ENCODE data around the gene ALDH3A1. TPM values are rescaled to one million over a fixed set of nuclear protein-coding genes. Genes with fewer than 3 reads are reported as not detected.

The ALDH3A1 gene
- total RNA-seq, 2 experiments from 2014 or later: not detected

- H3K27me3 Mint-ChIP-seq: peaks cover 3% of the 10 kb centered on the region
- H3K4me3 Mint-ChIP-seq: no peak overlapping the region
- POLR2A ChIA-PET: no interaction called here
- H3K4me1 Mint-ChIP-seq: no peaks in the 10 kb centered on the region
- H3K27ac Mint-ChIP-seq: no peak overlapping the region
- CTCF ChIA-PET: no interaction called here
- H3K36me3 Mint-ChIP-seq (ENCODE audit: low read depth): no peaks in the 10 kb centered on the region
- DNase-seq: no peak
- H3K9me3 Mint-ChIP-seq: no peaks in the 10 kb centered on the region
Measured at GRCh38 chr17:19718041-19718612, 30.0 kb downstream of the ALDH3A1 start.

GRCh38 chr17:19717411-19717908, 30.6 kb downstream of the ALDH3A1 start:
- Mint-ChIP-seq H3K27me3 (peaks cover 3% of the 10 kb centered on the region), H3K4me1 (no peaks in the 10 kb centered on the region), H3K4me3 (no peak overlapping the region), H3K36me3 (ENCODE audit: low read depth) (no peaks in the 10 kb centered on the region), H3K27ac (no peak overlapping the region), H3K9me3 (no peaks in the 10 kb centered on the region)
- ChIA-PET POLR2A (no interaction called here), CTCF (no interaction called here)
- DNase-seq: no peak

GRCh38 chr17:19717031-19717360, 31.1 kb downstream of the ALDH3A1 start:
- ChIA-PET POLR2A (no interaction called here), CTCF (no interaction called here)
- no peak for DNase-seq
- Mint-ChIP-seq H3K4me3 (no peak overlapping the region), H3K4me1 (no peaks in the 10 kb centered on the region), H3K27ac (no peak overlapping the region), H3K27me3 (no peaks in the 10 kb centered on the region), H3K9me3 (no peaks in the 10 kb centered on the region), H3K36me3 (ENCODE audit: low read depth) (no peaks in the 10 kb centered on the region)

DNA sequence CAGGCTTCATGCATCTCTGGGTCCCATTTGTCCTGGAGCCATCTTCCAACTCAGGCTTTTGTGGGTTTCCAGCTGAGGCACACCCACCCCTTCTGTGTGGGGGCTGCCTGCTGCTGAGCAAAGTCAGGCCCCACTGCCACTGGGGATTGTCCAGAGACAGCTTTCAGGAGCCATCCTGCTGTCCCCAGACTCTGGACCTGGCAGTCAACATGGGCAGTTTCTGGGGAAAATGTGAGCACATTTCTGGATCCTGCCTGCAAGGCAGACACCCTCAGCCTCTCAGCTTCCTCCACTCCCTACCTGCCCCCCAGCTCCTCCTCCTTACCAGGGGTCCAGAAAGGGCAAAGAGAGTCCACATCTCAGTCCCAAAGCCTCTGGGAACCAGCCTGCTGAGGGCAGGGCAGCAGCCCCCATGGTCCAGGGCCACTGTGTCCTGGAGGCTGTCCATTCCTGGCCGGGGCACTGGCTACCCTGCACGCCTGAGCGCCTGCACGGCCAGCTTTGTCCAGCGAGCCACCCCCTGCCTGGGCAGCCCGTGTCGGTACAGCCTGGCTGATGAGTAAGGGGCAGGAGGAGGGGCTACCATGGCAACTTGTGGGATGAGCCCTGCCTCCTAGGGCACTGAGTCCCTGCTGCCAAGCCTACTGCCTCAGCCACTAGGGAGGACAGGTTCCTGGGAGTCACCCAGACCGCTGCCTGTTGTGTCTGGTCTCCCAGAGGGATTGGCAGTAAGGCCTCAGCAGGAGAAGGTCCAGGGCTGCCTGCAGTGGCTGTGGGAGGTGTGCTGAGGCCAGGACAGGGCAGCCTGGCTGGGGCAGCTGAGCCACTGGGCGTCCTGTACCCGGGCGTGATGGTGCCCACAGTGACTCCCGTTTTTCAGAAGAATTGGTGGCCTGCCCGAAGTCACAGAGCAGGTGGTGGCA, 31.7 kb downstream of the ALDH3A1 start, which contains the start of gene SLC47A2:
TSS of gene SLC47A2 (minus strand) at position 477 of the 923 bp plus-strand sequence. CDS start at position 448, 29 bp downstream.
- Mint-ChIP-seq H3K4me3 (no peak within 1 kb of the TSS), H3K27ac (no peak within 1 kb of the TSS), H3K27me3 (no peaks in the 10 kb centered on the region), H3K4me1 (no peaks in the 10 kb centered on the region), H3K9me3 (no peaks in the 10 kb centered on the region), H3K36me3 (ENCODE audit: low read depth) (no peaks in the 10 kb centered on the region)
- CTCF ChIA-PET: no interaction called here
- DNase-seq: no peak
- POLR2A ChIA-PET: no interaction called here

DNA sequence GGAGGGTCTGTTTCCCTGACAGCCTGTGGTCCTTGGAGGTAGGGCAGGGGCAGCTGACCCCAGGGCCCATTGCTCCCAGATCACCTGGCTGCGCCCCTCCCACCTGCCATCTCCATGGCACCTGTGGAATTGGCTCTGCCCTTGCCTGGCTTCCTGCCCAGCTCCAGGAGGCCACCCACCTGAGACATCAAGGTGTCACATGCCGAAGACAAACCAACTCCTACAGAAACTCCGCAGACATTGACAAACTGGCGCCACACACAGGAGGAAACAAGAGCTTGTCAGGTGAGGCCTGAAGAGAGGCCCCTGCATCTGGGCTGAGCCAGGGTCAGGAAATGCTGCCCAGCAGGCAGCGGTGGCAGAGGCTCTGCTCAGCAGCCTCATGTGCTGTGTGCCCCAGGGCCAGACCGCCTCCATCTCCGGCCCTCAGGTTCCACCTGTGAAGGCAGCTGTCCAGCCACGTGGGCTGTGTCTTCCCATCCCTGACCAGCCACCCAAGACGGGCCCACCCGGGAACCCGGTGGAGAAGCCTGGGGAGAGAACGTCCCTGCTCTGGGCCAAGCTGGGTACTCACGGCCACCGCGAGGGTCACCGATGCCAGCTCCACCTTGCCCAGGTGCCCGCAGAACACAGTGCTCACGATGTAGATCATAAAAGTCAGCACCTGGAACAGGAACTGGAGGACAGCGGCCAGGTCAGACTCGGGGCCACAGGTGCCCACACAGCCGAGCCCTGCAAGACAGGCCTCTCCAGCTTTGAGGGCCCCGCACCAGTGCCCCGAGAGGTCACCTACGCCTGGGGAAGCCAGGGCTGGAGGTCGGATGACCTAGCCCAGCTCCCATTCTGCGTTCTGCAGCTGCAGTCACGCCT, 33.3 kb downstream of the ALDH3A1 start:
- H3K27me3 Mint-ChIP-seq: no peaks in the 10 kb centered on the region
- ChIA-PET POLR2A (no interaction called here), CTCF (no interaction called here)
- H3K9me3 Mint-ChIP-seq: no peaks in the 10 kb centered on the region
- H3K27ac Mint-ChIP-seq: no peak overlapping the region
- no peak for DNase-seq
- H3K4me1 Mint-ChIP-seq: no peaks in the 10 kb centered on the region
- H3K36me3 Mint-ChIP-seq (ENCODE audit: low read depth): no peaks in the 10 kb centered on the region
- H3K4me3 Mint-ChIP-seq: no peak overlapping the region

GRCh38 chr17:19713901-19714361, 34.2 kb downstream of the ALDH3A1 start:
- Mint-ChIP-seq H3K27ac (no peak overlapping the region), H3K4me3 (no peak overlapping the region), H3K36me3 (ENCODE audit: low read depth) (no peaks in the 10 kb centered on the region), H3K9me3 (no peaks in the 10 kb centered on the region), H3K27me3 (no peaks in the 10 kb centered on the region), H3K4me1 (no peaks in the 10 kb centered on the region)
- CTCF ChIA-PET: no interaction called here
- no peak for DNase-seq
- POLR2A ChIA-PET: no interaction called here

DNA sequence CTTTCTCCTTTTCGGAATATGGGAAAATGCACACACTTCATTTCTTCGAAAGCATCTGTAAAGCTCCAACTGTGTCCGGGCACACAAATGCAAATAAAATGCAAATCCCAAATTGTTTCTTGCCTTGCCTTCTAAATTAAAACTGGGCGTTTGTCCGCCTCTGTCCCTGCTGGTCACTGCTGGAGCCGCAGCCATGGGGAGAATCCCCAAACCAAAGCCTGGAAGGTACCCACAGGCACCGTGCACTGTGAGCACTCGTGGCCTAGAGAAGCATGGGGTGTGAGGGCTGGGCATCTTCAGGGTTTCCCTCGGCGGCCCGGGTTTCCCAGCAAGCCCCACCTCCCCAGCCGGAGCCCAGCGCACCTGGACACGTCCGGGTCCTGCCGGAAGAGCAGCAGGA, 34.6 kb downstream of the ALDH3A1 start:
- CTCF ChIA-PET: no interaction called here
- no peak for DNase-seq
- H3K9me3 Mint-ChIP-seq: no peaks in the 10 kb centered on the region
- no peaks in the 10 kb centered on the region for H3K36me3 Mint-ChIP-seq (ENCODE audit: low read depth)
- no peak overlapping the region for H3K27ac Mint-ChIP-seq
- POLR2A ChIA-PET: no interaction called here
- H3K4me1 Mint-ChIP-seq: no peaks in the 10 kb centered on the region
- no peak overlapping the region for H3K4me3 Mint-ChIP-seq
- H3K27me3 Mint-ChIP-seq: no peaks in the 10 kb centered on the region

GRCh38 chr17:19712436-19713004, 35.6 kb downstream of the ALDH3A1 start:
- POLR2A ChIA-PET: no interaction called here
- H3K27ac Mint-ChIP-seq: no peak overlapping the region
- no peaks in the 10 kb centered on the region for H3K36me3 Mint-ChIP-seq (ENCODE audit: low read depth)
- no peaks in the 10 kb centered on the region for H3K4me1 Mint-ChIP-seq
- no peaks in the 10 kb centered on the region for H3K27me3 Mint-ChIP-seq
- CTCF ChIA-PET: no interaction called here
- no peak for DNase-seq
- H3K4me3 Mint-ChIP-seq: no peak overlapping the region
- no peaks in the 10 kb centered on the region for H3K9me3 Mint-ChIP-seq

DNA sequence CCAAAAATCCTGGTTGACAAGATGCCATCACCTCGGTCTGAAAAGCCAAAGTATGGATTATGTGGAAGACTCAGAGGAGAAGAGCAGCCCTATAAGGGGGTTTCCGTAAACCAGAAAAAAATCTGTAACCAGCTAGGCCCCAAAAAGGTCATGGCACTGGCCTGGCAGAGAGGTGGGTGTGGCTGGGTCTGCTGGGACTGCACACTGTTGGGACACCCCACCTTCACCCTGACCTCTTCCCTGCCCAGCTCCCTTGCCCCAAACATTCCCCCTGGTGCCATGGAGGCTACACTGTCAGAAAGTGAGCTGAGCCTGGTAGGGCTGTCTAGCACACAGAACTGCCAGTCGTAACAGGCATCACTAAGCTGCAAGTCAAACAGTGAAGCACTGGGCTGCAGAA, 38.3 kb downstream of the ALDH3A1 start:
- Mint-ChIP-seq H3K36me3 (ENCODE audit: low read depth) (no peaks in the 10 kb centered on the region), H3K4me1 (no peaks in the 10 kb centered on the region), H3K4me3 (no peak overlapping the region), H3K27me3 (no peaks in the 10 kb centered on the region), H3K27ac (no peak overlapping the region), H3K9me3 (no peaks in the 10 kb centered on the region)
- POLR2A ChIA-PET: no interaction called here
- no peak for DNase-seq
- CTCF ChIA-PET: interaction anchor here (1.0 to 1.5 kb wide), 2 partner anchors 17 to 372 kb away, joined by 3 to 4 read pairs; no protein-coding TSS in a partner anchor

DNA sequence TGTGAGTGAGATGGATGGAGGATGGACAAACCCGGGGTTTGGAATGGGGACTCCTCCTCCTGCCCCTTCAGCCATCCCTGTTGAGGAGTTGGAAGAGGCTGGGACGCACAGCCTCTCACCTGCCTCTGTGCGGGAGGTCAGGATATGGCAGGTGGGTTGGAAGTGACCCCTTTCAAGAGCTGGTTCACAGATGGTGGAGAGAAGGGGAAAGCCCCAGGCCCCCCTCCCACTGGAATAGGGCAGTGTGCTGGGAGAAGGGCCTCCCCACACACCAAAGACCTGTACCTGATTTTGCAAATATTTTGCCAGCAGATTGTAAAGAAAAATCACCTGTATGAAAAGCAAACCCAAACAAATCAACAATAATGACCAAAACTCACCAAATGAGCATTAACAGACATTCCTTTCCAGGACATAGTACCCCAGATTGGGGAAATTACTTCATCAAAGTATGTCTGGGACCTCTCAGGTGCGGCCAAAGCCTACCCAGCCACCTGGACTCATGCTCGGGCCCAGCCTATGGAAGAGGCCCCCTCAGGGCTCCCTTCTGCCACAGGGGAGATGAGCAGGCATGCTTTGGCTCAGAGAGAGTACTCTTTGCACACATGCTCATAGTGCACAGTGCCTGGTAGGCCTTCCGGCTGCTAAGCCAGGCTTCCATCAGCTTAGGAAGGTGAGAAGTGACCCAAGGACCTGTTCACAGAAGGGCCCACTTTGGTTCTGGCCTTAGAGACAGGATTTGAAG, 39.5 kb downstream of the ALDH3A1 start:
- no peak overlapping the region for H3K27ac Mint-ChIP-seq
- no peaks in the 10 kb centered on the region for H3K36me3 Mint-ChIP-seq (ENCODE audit: low read depth)
- H3K4me1 Mint-ChIP-seq: no peaks in the 10 kb centered on the region
- DNase-seq: no peak
- POLR2A ChIA-PET: no interaction called here
- no peak overlapping the region for H3K4me3 Mint-ChIP-seq
- H3K9me3 Mint-ChIP-seq: no peaks in the 10 kb centered on the region
- H3K27me3 Mint-ChIP-seq: no peaks in the 10 kb centered on the region
- CTCF ChIA-PET: interaction anchor here (0.5 to 1.5 kb wide), 2 partner anchors 18 to 153 kb away, joined by 3 to 4 read pairs; no protein-coding TSS in a partner anchor

GRCh38 chr17:19707728-19708221, 40.3 kb downstream of the ALDH3A1 start:
- ChIA-PET POLR2A (no interaction called here), CTCF (interaction anchor here (0.5 kb wide), 1 partner anchor 153 kb away, joined by 3 read pairs; no protein-coding TSS in a partner anchor)
- no peaks in the 10 kb centered on the region for H3K27me3 Mint-ChIP-seq
- no peaks in the 10 kb centered on the region for H3K4me1 Mint-ChIP-seq
- no peak overlapping the region for H3K27ac Mint-ChIP-seq
- no peak overlapping the region for H3K4me3 Mint-ChIP-seq
- H3K9me3 Mint-ChIP-seq: no peaks in the 10 kb centered on the region
- no peaks in the 10 kb centered on the region for H3K36me3 Mint-ChIP-seq (ENCODE audit: low read depth)
- DNase-seq: no peak

All from activated CD4-positive, alpha-beta T cell treated with anti-CD3 and anti-CD28 coated beads, Interleukin-2, amount 10 ng/mL, durations not matched to agents 7 days and 5 days (primary cell).